ENCODE data around the gene SEPTIN1.
"Not testable (repeated sequence)": the region's sequence is repeated elsewhere in the genome, so short reads cannot be mapped to it uniquely, and the experiment has no call there.

The SEPTIN1 gene

GRCh38 chr16:30350134-30350871 lies 32.1 kb downstream of the SEPTIN1 start:
- H3K4me3 ChIP-seq (ENCODE audit: low read length): no peak overlapping the region
- DNase-seq (ENCODE audit: low read depth, low spot score): no peak

DNA sequence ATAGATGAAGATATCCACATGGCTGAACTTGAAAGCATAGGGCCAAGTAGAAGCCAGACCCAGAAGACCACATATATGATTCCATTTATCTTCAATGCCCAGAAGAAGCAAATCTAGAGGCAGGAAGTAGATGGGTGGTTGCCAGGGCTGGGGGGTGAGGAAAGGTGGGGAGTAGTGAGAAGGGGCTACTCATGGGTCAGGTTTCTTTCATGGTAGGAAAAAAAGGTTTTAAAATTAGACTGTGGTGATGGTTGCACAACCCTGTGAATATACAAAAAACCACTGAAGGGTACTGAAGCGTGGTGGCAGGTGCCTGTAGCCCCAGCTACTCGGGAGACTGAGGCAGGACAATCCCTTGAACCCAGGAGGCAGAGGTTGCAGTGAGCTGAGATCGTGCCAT lies 32.7 kb downstream of the SEPTIN1 start:
- DNase-seq (ENCODE audit: low read depth, low spot score): no peak
- H3K4me3 ChIP-seq (ENCODE audit: low read length): no peak overlapping the region

GRCh38 chr16:30348929-30349328 lies 33.4 kb downstream of the SEPTIN1 start:
- no peak overlapping the region for H3K4me3 ChIP-seq (ENCODE audit: low read length)
- no peak for DNase-seq (ENCODE audit: low read depth, low spot score)

DNA sequence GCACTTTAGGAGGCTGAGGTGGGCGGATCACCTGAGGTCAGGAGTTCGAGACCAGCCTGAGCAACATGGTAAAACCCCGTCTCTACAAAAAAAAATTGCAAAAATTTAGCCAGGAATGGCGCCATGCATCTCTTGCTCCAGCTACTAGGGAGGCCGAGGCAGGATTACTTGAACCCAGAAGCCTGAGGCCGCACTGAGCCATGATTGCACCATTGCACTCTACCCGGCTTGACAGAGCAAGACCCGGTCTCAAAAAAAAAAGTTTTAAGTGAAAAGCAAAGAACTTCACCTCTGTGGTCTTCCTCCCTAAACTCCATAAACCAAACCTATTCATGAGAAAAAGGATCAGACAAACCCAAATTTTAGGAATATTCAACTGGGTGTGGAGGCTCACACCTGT lies 34.2 kb downstream of the SEPTIN1 start:
- no peak overlapping the region for H3K4me3 ChIP-seq (ENCODE audit: low read length)
- no peak for DNase-seq (ENCODE audit: low read depth, low spot score)

- no peak for DNase-seq (ENCODE audit: low read depth, low spot score)
- no peak overlapping the region for H3K4me3 ChIP-seq (ENCODE audit: low read length)
Measured at GRCh38 chr16:30346286-30346685, 36.1 kb downstream of the SEPTIN1 start.

DNA sequence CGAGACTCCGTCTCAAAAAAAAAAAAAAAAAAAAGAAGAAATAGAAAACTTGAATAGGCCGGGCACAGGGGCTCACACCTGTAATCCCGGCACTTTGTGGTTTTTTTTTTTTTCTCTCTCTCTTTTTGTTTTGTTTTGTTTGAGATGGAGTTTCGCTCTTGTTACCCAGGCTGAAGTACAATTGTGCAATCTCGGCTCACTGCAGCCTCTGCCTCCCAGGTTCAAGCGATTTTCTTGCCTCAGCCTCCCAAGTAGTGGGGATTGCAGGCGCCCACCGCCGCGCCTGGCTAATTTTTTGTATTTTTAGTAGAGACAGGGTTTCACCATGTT lies 38.9 kb downstream of the SEPTIN1 start:
- peak; percentile 27 for DNase-seq (ENCODE audit: low read depth, low spot score)
- not testable (repeated sequence) for H3K4me3 ChIP-seq (ENCODE audit: low read length)

- no peak for DNase-seq (ENCODE audit: low read depth, low spot score)
- no peak overlapping the region for H3K4me3 ChIP-seq (ENCODE audit: low read length)
Measured at GRCh38 chr16:30342751-30343490, 39.4 kb downstream of the SEPTIN1 start.

DNA sequence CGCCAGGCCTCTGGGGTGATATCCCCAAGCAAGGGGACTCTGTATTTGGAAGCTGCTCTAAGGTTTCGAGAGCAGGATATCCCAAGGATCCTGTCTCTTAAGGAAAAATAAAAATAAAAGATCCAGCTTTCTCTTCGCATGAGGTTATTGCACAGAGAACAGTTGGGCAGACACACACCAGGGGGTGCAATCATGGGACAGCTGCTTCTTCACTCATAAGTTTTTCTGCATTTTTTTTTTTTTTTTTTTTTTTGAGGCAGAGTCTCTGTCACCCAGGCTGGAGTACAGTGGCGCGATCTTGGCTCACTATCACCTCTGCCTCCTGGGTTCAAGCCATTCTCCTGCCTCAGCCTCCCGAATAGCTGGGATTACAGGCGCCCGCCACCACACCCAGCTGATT lies 40.4 kb downstream of the SEPTIN1 start:
- DNase-seq (ENCODE audit: low read depth, low spot score); H3K4me3 ChIP-seq (ENCODE audit: low read length): not testable (repeated sequence)

- peak overlapping the region; percentile 30 for H3K4me3 ChIP-seq (ENCODE audit: low read length)
- peak; percentile 90 for DNase-seq (ENCODE audit: low read depth, low spot score)
Measured at GRCh38 chr16:30340621-30341020, 41.7 kb downstream of the SEPTIN1 start.

DNA sequence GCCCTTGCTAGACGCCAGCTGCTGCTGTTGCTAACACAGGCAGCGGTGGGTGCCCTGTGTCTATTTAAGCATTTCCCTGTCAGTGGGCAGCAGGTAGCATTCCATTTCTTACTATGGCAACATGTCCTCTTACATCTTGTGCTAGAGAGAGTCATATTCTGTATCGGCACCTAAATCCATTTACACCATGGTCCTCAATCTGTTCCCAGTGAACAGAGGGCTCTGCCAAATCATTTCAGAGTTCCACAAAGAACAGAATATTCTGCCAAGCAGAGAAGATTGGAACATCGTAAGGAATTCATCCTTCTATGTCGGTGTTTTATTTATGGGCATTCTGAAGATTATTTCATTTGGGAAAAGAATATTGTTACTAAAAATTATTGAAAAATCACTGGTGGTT lies 43.6 kb downstream of the SEPTIN1 start:
- not testable (repeated sequence) for DNase-seq (ENCODE audit: low read depth, low spot score); H3K4me3 ChIP-seq (ENCODE audit: low read length)

DNA sequence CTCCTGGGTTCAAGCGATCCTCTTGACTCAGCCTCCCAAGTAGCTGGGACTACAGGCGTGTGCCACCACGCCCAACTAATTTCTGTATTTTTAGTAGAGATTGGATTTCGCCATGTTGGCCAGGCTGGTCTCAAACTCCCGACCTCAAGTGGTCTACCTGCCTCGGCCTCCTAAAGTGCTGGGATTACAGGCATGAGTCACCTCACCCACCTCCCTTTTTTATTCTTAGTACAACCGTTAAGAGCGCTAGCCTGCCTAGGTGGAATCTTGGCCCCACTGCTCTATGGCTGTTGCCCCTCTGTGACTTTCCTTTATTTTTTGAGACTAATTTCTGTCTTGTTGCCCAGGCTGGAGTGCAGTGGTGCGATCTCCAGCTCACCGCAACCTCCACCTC lies 44.4 kb downstream of the SEPTIN1 start:
- not testable (repeated sequence) for DNase-seq (ENCODE audit: low read depth, low spot score); H3K4me3 ChIP-seq (ENCODE audit: low read length)

GRCh38 chr16:30335598-30336474 lies 46.5 kb downstream of the SEPTIN1 start:
- DNase-seq (ENCODE audit: low read depth, low spot score): no peak
- H3K4me3 ChIP-seq (ENCODE audit: low read length): peak overlapping the region; percentile 56

DNA sequence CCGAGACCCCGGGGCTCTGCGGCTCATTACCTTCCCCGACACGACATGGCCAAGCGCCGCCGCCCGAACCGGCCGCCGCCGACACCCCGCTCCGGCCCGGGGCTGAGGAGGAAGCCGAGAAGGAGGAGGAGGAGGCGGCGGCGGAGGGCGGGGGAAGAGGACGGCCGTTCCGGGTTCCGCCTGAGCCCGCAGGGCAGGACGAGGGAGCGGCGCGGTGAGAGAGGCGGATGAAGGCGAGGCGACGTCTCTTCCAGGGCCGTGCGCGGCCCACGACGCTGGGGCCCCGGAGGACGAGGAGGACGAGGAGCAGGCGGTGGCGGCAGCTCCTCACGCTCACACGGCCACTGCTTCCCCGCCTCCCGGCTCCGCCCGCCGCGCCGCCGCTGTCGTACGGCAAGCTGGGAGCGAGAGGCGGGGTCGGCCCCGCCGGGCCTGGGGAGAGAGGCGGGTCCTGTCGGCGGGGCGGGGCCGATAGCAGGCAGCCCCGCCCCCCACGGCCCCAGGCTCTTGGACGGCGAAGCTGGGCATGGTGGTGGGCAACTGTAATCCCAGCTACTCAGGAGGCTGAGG lies 47.2 kb downstream of the SEPTIN1 start:
- DNase-seq (ENCODE audit: low read depth, low spot score): peak; percentile 46
- peak overlapping the region; percentile 56 for H3K4me3 ChIP-seq (ENCODE audit: low read length)

- H3K4me3 ChIP-seq (ENCODE audit: low read length): peak overlapping the region; percentile 56
- DNase-seq (ENCODE audit: low read depth, low spot score): peak; percentile 72
Measured at GRCh38 chr16:30334473-30334989, 47.8 kb downstream of the SEPTIN1 start.
